HG03025 (cell line): ENCODE data around the gene UGGT2.

Experiments used
- ATAC-seq: cut with Tn5 transposase; IDR thresholded peaks from one replicate; pipeline ENCODE4 v1.9.1; 2021; ENCODE audit warnings: mild to moderate bottlenecking, moderate library complexity; ENCODE audit not compliant: unreplicated experiment, low FRiP score

UGGT2 gene

GRCh38 chr13:95752677-95753076 is 300.5 kb downstream of the UGGT2 start:
- no peak for ATAC-seq
